Measurements from ENCODE around the gene KLHL18. TPM values are rescaled to one million over a fixed set of nuclear protein-coding genes. Genes with fewer than 3 reads are reported as not detected.
"Not testable (repeated sequence)": the region's sequence is repeated elsewhere in the genome, so short reads cannot be mapped to it uniquely, and the experiment has no call there.

Gene KLHL18
- total RNA-seq, 1 donor from 2014 or later: 13.7 TPM

DNA sequence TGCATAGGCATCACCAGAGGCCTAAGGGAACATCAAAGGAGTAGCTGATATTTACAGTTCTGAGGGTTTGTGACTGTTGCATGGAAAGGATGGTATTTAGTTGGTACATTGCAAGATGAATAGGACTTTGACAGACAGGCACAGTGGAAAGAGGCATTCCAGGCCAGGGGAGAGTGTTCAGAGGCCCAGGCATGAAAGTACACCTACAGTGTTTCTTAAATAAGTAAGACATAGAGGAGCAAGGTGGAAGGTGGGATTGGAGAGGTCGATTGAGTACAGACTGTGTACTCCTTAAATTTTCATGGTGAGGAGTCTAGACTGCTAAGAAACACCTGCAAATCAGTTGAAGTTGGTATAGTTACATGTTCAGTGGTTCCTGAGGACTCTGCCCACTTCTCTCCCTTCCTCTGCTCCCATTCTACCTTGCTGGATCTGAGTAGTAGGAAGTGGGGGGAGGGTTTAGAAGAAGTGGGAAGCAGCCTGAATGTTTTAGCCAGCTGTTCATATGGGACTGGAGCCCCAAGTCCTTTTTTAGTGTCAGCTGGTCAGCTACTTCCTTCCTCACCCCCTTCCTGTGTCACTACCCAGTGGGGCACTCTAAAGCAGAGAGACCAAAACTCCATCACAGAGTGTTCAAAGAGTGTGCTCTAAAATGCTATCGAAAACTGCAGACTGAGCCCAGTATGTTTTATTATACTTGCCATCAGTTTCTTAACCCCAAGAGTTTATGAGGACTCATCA, 14.0 kb downstream of the KLHL18 start:
- TF ChIP-seq, protein P1, sequence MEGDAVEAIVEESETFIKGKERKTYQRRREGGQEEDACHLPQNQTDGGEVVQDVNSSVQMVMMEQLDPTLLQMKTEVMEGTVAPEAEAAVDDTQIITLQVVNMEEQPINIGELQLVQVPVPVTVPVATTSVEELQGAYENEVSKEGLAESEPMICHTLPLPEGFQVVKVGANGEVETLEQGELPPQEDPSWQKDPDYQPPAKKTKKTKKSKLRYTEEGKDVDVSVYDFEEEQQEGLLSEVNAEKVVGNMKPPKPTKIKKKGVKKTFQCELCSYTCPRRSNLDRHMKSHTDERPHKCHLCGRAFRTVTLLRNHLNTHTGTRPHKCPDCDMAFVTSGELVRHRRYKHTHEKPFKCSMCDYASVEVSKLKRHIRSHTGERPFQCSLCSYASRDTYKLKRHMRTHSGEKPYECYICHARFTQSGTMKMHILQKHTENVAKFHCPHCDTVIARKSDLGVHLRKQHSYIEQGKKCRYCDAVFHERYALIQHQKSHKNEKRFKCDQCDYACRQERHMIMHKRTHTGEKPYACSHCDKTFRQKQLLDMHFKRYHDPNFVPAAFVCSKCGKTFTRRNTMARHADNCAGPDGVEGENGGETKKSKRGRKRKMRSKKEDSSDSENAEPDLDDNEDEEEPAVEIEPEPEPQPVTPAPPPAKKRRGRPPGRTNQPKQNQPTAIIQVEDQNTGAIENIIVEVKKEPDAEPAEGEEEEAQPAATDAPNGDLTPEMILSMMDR (conservative IDR thresholded peaks at IDR 0.05; ENCODE audit: low read depth, low read length): no peak
- no peak for DNase-seq (ENCODE audit: low read depth)
- H3K4me3 ChIP-seq (ENCODE audit: low read depth, low read length): no peak overlapping the region

DNA sequence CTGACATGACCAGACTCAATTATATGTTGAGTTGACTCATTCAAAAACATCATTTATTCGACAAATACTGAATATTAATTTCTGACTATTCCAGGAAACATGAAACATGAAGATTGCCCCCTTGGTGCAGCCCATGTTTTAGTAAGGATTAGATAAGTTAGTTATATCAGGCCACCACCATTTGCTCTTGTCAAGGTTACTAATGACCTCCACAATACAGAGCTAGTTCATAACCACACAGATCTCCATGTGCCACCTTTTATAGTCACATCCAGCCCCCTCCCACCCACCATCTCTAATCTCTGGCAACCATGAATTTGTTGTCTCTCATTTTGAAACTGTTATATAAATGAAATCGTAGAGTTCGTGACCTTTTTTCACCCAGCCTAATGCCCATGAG, 15.7 kb downstream of the KLHL18 start:
- TF ChIP-seq, protein P1 (conservative IDR thresholded peaks at IDR 0.05; ENCODE audit: low read depth, low read length): no peak
- no peak overlapping the region for H3K4me3 ChIP-seq (ENCODE audit: low read depth, low read length)
- no peak for DNase-seq (ENCODE audit: low read depth)

DNA sequence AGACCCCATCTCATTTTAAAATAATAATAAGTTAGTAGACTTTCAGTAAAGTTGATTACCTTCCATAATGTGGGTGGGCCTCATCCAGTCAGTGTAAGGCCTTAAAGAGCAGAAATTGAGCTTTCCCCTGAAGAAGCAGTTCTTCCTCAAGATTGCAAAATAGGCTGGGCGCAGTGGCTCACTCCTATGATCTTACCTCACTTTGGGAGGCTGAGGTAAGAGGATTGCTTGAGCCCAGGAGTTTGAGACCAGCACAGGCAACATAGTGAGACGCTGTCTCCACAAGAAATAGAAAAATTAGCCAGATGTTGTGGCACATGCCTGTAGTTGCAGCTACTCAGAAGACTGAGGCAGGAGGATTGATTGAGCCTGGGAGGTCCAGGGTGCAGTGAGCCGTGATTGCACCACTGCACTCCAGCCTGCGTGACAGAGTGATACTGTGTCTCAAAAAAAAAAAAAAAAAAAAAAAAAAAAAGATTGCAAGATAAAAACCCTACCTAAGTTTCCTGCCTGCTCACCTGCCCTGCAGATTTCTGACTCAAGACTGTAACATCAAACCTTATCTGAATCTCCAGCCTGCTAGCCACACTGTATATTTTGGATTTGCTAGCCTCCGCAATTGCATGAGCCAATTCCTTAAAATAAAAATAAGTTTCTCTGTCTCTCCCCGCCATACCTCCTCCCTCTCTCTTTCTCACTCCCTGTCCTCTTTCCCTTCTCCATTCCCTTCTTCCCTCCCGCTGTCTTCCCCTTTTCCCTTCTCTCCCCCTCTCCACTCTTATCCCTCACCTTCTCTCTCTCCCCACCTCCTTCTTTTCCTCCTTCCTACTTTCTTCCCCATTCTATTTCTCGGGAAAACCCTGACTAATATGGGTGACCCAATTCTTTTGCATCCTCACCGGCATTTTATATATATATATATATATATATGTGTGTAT, 16.9 kb downstream of the KLHL18 start:
- TF ChIP-seq, protein P1 (conservative IDR thresholded peaks at IDR 0.05; ENCODE audit: low read depth, low read length): no peak
- H3K4me3 ChIP-seq (ENCODE audit: low read depth, low read length): no peak overlapping the region
- DNase-seq (ENCODE audit: low read depth): no peak

DNA sequence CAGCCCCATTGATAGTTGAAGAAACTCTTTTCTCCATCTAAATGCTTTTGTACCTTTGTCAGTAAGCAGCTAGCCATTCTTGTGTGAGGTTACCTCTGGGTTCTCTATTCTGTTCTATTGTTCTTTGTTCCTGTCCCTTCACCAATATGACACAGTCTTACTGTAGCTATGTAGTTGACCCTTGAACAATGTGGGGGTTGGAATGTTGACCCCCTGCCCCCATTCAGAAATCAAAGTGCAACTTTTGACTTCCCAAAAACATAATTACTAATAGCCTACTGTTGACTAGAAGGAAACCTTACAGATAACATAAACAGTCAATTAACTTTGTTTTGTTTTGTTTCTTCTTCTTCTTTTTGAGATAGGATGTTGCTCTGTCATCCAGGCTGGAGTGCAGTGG, 18.7 kb downstream of the KLHL18 start:
- TF ChIP-seq, protein P1 (conservative IDR thresholded peaks at IDR 0.05; ENCODE audit: low read depth, low read length): no peak
- DNase-seq (ENCODE audit: low read depth): no peak
- no peak overlapping the region for H3K4me3 ChIP-seq (ENCODE audit: low read depth, low read length)

DNA sequence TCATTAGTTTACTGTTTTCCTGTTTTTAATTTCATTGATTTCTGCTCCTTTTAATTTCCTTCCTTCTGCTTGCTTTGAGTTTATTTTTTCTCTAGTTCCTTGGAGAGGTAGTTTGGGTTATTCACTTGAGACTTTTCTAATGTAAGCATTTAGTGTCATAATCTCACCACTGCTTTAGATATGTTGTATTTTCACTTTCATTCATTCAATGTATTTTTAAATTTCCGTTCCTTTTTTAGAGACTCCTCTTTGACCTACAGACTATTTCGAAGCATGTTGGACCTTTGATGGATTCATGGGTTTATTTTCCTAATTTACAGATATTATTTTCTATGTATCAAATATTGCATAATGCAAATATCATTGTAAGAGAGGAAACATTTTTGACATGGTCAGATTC, 23.3 kb downstream of the KLHL18 start:
- TF ChIP-seq, protein P1 (conservative IDR thresholded peaks at IDR 0.05; ENCODE audit: low read depth, low read length): no peak
- H3K4me3 ChIP-seq (ENCODE audit: low read depth, low read length): no peak overlapping the region
- no peak for DNase-seq (ENCODE audit: low read depth)

DNA sequence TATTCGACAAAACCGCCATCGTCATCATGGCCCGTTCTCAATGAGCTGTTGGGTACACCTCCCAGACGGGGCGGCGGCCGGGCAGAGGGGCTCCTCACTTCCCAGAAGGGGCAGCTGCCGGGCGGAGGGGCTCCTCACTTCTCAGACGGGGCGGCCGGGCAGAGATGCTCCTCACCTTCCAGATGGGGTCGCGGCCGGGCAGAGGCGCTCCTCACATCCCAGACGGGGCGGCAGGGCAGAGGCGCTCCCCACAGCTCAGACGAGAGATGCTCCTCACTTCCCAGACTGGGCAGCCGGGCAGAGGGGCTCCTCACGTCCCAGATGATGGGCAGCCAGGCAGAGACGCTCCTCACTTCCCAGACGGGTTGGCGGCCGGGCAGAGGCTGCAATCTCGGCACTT, 26.5 kb downstream of the KLHL18 start:
- DNase-seq (ENCODE audit: low read depth); H3K4me3 ChIP-seq (ENCODE audit: low read depth, low read length): not testable (repeated sequence)

DNA sequence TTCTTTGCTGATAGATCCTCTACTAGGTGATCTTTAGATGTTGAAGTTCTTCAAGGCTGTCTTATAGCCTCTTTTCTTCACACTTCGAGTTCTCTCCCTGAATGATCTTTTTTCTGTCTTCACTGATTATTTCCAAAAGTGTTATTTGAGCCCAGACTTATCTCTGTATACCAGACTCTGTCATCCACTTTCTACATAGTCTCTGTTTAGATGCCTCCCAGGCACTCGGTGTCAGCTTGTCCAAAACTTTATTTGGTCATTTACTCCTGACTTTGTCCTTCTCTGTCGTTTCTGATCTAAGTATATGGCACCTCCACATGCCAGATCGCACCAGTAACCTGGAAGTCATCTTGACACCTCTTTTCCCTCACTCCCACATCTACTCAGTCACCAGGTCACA, 27.6 kb downstream of the KLHL18 start:
- DNase-seq (ENCODE audit: low read depth): no peak
- TF ChIP-seq, protein P1 (conservative IDR thresholded peaks at IDR 0.05; ENCODE audit: low read depth, low read length): no peak
- H3K4me3 ChIP-seq (ENCODE audit: low read depth, low read length): no peak overlapping the region
